ENCODE data around the gene SH3YL1.

The SH3YL1 gene

GRCh38 chr2:257842-258241 is 6.0 kb downstream of the SH3YL1 start:
- DNase-seq = no peak

- no peak for DNase-seq
These were observed 6.4 kb downstream of the SH3YL1 start for GRCh38 chr2:257429-257828.

- DNase-seq = no peak
These were observed 7.7 kb downstream of the SH3YL1 start for GRCh38 chr2:256094-256493.

- DNase-seq = no peak
These were observed 8.6 kb downstream of the SH3YL1 start for GRCh38 chr2:255195-255594.

- DNase-seq = peak; percentile 44
These were observed 9.6 kb downstream of the SH3YL1 start for GRCh38 chr2:254241-254640.

GRCh38 chr2:253202-253638 is 10.6 kb downstream of the SH3YL1 start:
- DNase-seq = no peak

- DNase-seq = no peak
These were observed 11.7 kb downstream of the SH3YL1 start for GRCh38 chr2:252001-252602.

GRCh38 chr2:249538-250042 is 14.2 kb downstream of the SH3YL1 start:
- DNase-seq = no peak

- no peak for DNase-seq
These were observed 15.1 kb downstream of the SH3YL1 start for GRCh38 chr2:248724-249123.

- peak; percentile 87 for DNase-seq
These were observed 17.2 kb downstream of the SH3YL1 start for GRCh38 chr2:246489-247144.

GRCh38 chr2:244547-244946 is 19.3 kb downstream of the SH3YL1 start:
- DNase-seq = no peak

- DNase-seq = no peak
These were observed 25.0 kb downstream of the SH3YL1 start for GRCh38 chr2:238869-239268.

- no peak for DNase-seq
These were observed 25.4 kb downstream of the SH3YL1 start for GRCh38 chr2:238431-238830.

GRCh38 chr2:237878-238277 is 26.0 kb downstream of the SH3YL1 start:
- peak; percentile 21 for DNase-seq

GRCh38 chr2:236993-237539 is 26.8 kb downstream of the SH3YL1 start:
- DNase-seq = peak; percentile 4

- DNase-seq = no peak
These were observed 29.4 kb downstream of the SH3YL1 start for GRCh38 chr2:234421-234820.

- DNase-seq = no peak
These were observed 30.8 kb downstream of the SH3YL1 start for GRCh38 chr2:233030-233429.

- no peak for DNase-seq
These were observed 32.2 kb downstream of the SH3YL1 start for GRCh38 chr2:231521-232185.

GRCh38 chr2:228518-229278 is 35.1 kb downstream of the SH3YL1 start:
- no peak for DNase-seq

GRCh38 chr2:228115-228514 is 35.7 kb downstream of the SH3YL1 start:
- DNase-seq = no peak

- no peak for DNase-seq
These were observed 39.7 kb downstream of the SH3YL1 start for GRCh38 chr2:223971-224760.

- DNase-seq = no peak
These were observed 40.4 kb downstream of the SH3YL1 start for GRCh38 chr2:223451-223850.

All from eye (tissue), 1 donor.